HG03095 (cell line): ENCODE results near the gene FZD4.
"Not testable (repeated sequence)": the region's sequence is repeated elsewhere in the genome, so short reads cannot be mapped to it uniquely, and the experiment has no call there.

ENCODE experiments used
- ATAC-seq: cut with Tn5 transposase; IDR thresholded peaks from one replicate; pipeline ENCODE4 v1.9.1; 2021; ENCODE audit warnings: moderate library complexity; ENCODE audit not compliant: unreplicated experiment

FZD4 gene

DNA sequence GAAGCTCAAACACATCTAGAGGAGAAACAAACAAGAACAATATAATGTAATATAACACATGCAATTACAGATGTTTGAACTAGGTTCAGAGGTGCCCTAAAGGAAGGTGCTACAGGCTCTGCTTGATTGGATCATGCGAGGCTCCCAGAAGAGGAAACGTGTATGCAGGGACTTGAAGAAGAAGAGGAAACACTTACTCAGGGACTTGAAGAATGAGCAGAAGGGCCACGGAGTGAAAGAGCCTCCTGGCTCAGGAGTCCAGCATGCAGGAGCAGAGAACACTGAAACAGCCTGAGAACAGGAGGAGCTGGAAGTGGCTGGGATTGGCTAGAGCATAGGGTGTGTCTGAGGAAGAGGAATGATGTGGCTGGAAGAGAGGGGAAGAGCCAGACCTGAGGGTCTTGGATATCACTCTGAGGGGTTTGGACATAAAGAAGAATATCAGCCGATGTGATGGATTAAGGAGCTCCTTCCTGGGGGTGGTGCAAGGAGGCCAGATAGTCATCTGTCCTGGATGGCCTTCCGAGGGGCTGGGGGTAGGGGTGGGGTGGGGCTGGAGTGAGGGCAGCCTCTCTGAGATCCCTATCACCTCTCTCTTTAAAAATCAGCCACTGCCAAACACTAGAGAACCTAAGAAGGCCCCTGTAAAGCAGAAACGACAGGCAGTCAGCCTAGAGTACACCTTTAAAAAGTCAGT lies 16.8 kb downstream of the FZD4 start:
- no peak for ATAC-seq

DNA sequence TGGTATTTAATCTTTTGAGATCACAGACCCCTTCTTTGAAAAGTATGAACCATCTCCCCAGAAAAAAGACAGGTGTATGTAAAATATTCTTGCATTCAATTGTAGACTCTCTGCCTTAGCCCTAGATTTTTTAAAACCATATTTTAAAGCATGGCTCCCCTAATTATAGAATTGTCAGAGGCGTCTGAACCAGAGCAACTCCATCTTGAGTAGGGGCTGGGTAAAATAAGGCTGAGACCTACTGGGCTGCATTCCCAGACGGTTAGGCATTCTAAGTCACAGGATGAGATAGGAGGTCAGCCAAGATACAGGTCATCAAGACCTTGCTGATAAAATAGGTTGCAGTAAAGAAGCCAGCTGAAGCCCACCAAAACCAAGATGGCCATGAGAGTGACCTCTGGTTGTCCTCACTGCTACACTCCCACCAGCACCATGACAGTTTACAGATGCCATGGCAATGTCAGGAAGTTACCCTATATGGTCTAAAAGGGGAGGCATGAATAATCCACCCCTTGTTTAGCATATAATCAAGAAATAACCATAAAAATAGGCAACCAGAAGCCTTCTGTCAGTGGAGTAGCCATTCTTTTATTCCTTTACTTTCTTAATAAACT lies 17.9 kb downstream of the FZD4 start:
- ATAC-seq = not testable (repeated sequence)

DNA sequence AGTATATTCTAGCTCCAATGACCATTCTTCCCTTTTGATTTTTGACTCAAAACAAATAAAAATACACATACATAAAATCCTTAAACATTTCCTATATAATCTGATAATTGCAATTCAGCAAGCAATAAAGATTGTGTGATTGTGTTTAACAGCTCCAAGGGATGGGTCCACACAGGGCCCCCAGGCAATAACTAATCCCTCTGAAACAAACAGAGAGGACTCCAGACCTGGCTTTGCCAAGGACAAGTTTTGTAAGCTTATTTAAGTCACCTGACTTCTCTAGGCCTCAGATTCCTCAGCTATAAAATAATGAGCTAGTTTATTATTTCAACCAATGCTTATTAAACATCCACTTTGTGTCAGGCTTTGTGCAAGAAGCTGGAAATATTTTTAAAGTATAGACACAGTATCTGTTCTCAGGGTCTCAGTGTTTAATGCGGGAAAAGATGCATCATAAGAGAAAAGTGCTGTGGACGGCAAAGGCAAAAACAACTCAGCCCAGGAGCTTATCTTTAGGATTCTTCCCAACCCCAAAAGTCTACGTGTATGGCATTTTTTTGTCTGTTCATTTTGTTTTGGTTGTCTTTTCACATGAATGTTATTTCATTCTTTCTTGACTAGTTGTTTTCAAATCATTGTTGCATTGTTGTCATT lies 20.1 kb downstream of the FZD4 start:
- ATAC-seq = no peak

DNA sequence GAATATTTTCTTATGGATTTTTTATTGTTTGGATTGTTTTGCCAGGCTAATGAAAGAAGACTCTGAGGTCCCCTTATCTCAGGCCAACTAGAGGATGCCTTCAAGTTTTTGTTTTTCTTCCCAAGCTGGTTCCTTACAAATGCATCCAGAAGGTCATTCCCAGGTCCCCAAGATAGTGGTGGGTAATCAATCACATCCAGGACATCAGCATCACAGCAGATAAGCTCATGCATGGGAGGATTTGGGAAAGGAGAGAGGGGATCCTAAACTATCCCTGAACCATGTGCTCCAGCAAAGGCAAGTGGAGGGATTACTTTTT lies 20.7 kb downstream of the FZD4 start:
- no peak for ATAC-seq

DNA sequence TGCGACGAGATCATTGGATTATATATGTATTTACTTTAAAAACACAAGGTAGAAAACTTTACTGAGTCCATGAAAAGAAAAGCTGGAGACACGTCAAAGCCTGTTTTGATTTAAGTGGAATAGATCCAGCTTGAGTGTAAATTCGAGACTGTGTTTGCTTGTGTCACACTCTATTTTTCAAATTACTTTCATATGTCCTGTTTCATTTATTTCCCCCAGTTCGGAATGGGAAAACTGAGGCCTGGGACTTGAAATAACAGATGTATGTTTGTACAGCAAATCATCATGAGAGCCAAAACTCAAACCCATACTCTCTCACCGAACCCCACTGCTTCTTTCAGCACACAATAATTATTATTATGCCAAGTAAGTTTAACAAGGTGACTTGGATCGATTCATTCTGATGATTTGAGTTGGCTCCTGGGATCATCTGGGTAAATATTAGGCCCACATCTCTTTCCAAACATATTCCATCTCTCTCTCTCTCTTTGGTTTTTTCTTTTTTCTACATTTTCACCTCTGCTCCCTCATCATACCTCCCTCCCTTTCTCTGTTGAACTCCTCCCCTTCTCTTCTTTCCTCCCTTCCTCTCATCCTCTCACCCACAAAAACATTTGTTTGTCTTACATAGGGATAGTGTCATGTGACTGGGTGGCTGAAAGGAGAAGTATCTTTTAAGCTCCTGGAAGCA lies 21.2 kb downstream of the FZD4 start:
- ATAC-seq = no peak

DNA sequence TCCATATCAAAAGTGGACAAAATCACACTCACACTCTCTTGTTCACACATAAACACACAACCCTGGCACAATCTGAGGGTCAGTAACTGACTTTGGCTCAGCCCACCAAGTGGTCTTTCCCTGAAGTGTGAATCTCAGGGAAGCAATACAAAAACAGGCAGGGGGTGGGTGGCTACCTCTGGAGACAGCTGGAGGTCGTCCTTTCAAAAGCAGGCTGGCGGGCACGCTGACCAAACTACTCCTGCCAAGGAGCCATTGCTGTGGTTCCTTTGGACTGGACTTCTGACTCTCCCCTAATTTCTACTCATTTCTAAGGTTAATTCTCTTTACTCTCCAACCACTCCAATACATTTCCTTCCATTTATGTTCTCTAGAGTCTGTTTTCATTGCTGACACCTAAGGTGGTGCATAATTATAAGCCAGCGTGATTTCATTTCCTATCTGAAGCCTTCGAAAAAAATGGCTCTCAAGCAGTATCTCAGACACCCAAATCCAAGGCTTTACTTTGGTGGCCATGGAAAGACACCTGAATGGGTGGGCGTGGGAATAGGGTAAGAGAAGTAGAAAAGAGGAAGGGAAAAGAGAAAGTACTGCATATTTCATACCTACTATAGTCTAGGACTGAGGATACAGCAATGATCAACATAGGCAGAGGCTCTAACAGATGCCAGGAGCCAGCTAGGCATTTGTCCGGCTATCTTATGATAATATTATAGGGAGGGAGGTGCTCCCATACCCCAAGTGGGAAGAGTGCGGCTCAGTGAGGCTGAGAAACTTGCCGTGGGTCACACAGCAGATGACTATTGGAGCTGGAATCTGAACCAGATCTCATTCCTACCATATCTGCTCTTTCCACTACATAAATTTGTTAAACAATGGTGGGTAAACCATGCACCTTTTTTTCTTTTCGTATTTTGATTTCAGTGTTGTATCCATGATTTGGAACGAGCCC lies 22.0 kb downstream of the FZD4 start:
- ATAC-seq = no peak

DNA sequence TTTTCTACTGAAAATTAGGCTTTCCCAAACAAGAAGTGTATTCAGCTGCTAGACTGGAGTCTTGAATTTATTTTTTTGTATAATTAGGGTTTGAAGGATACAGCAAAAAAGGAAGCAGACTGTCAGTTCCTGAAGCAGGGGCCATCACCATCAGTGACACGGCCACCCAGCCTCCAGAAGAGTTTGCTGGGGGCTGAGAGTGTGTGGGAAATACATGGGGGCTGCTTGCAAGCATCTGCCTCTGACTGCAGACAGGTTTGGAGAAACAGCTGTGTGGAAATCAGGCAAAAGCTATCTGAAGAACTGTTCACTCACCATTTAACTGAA lies 23.0 kb downstream of the FZD4 start:
- ATAC-seq = no peak

DNA sequence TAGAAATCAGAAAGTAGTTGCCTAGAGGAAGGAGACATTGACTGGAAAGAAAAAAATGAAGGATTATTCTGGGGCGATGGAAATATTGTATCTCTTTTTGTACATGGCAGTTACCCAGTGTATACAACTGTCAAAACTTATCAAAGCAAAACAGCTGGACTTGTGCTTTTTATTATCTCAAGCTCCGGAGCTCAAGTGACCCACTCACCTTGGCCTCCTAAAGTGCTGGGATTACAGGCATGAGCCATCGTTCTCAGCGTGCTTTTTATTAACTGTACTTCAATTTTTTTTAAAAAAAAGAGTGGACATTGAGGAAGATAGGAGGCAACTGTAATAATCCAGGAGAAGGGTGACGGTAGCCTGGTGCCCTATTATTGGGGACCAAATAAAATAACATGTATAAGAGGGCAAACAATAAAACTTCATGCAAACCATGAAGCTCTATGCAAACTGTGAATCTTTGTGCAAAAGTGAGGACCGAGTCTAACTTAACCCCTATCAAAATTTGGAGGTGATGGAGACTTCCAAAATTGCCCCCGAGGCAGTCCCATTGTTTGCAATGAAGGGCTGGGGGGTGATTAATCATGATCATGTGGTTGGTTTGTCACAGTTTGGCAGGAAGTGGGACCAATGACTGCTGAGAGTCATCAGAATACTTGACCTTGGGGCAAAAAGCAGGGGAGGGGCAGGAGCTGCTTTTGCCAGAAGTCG lies 23.5 kb downstream of the FZD4 start:
- ATAC-seq = no peak

DNA sequence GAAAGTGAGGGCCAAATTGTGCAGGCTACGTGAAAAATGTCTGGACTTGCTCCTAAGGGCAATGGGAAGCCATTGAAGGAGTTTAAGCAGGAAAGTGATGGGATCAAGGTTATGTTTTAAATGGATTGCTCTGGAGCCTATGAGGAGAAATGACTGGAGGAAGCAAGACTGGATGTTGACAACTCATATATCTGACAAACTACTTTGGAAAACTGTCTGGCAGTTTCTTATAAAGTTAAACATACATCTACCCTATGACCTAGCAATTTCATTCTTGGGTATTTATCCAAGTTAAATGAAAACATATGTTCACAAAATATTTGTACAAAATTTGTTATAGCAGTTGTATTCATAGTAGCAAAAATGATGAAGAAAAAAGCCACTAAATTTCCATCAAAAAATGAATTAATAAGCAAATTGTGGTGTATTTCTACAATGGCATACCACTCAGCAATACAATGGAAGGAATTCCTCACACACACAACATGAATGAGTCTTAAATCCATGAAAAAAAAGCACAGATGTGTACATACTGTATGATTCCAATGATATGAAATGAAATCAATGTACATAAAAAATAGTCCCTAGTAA lies 24.1 kb downstream of the FZD4 start:
- ATAC-seq = no peak

DNA sequence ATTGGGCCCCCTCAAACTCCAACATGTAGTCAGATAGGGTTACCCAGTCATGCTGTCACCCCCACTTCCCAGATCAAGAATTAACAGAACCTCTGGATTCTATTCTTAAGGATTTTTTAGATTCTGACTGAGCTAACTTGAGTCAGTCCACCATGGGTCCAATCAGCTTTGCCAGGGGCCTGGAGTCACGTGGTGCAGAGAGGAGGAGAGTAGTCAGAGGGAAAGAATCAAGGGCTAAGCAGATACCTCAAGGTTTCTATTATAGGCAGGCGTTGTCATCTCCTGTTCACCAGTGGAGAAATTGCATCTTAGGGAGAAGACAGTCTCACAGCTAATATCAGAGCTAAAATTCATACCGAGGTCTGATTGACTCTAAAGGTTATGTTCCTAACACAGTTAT lies 28.2 kb downstream of the FZD4 start:
- ATAC-seq = no peak

DNA sequence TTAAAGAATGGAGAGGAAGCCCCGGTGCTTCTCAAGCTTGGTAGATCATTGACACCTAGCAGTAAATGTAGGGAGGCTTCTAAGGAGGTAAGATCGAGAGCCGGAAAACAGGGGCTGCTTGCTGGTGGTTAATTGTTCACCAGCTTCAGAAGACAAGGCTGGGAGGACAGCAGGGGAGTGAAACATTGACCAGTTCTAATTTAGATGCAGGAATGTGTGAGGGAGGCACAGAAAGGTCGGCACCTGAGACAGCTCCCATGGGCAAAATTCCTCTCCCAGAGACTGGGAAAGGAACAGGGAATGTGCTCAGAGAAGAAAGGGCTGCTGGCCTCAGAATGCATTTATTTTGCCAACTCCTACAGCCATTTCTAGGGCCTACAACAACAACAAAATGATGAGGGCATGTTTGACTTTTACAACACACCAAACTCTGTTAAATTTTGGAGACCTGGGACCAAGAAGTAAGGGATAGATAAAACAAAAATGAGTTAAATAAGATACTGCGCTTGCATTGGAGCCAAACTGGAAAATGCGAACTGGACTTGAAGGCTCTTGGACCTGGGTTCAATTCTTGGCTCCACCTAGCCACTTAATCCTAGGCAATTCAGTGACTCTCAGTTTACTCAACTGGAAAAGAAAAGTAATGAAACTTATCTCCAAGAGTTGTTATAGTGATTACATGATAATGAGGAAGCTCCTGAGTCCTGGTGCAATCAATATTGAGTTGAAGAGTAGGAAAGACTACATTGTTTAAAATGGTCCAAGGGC lies 31.0 kb downstream of the FZD4 start:
- ATAC-seq = no peak

DNA sequence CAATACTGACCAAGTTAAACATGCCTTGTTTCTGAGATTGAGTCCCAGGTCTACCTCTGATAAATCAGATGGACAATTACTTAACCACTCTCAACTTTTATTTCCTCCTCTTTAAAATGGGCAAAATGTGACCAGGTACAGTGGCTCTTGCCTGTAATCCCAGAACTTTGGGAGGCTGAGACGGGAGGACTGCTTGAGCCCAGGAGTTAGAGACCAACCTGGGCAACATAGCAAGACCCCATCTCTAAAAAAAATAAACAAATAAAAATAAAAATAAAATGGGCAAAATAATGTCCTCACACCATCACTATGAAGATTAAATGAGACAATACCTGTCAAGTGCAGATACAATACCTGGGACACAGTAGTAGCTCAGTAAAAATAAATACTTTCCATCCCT lies 33.0 kb downstream of the FZD4 start:
- ATAC-seq = no peak

DNA sequence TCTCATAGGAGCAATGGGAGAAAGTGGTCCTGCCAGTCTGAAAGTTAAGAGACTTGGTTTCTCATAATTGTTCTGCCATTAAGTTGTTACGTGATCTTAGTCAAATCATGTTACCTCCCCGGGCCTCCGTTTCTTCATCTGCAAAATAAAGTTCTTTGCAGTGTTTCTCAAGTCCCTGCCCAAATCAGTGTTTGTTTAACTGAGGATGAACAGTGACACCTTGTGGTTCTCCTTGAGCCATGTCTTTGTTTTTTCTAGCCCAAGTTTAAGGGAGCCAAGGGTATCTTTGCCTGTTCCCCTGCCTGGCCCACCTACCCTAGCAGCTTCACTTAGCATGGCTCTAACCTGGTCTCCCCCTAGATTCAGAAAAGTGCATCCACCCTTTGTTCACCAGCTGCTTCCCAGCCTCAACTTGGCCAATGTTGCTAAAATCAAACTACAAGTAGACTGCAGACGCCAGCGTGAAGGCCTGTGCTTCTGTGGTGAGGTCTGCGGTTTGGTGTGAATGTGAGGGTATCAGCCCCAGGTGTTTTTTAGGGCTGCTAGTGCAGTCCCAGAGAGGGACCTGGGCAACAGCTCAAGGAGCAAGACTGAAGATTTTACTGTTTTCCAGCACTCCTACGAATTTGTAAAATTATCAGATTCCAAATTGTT lies 35.5 kb downstream of the FZD4 start:
- ATAC-seq = no peak

DNA sequence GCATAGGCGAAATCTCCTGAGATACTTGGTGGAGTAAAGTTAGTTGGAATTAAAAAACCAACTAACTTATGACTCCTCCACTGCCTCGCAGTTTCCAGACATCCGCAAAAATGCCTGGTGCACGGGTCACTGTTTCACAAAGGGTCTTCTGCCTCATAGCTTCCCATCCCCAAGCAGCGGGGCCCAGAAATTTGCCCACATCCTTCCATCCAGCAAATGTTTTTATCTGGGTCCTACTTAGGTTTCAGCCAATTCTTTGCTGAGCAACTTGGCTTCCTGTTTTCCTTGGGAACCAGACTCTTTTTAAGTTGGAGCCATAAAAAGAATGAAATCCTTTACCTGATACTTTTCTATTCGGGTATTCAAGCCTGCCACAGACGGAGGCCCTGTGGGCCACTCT lies 36.2 kb downstream of the FZD4 start:
- ATAC-seq = no peak

DNA sequence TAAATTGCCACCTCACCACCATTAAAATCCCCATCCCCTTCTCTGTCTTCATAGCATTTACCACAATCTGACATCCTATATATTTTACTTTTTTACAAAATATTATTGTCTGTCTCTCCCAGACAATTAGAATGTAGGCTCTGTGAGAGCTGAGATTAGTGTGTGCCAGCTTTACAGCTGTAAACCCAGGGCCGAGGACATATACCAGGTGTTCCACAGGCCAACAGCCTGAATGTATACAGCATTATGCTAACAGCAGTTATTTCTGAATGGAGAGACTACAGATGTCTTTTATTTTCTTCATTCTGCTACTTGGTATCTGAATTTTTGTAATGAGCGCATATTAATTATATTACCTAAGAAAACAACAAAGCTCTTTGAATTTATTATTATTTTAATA lies 36.7 kb downstream of the FZD4 start:
- no peak for ATAC-seq

DNA sequence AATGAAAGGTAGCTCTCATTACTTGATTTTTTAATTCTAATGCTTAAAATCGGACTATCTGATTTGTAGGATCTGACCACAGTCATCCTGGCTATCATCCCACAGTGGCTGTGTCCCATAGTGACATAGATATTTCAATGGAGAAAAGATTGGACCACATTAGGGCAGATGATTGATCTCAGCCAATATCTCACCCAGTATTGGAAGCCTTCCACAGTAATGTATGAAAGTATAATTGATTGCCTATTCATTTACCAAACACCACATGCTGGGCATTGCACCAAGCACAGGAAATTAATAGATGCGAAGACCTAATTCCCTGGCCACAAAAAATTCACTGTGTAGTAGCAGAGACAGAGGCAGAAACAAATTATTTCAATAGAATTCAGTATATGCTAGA lies 37.6 kb downstream of the FZD4 start:
- no peak for ATAC-seq

DNA sequence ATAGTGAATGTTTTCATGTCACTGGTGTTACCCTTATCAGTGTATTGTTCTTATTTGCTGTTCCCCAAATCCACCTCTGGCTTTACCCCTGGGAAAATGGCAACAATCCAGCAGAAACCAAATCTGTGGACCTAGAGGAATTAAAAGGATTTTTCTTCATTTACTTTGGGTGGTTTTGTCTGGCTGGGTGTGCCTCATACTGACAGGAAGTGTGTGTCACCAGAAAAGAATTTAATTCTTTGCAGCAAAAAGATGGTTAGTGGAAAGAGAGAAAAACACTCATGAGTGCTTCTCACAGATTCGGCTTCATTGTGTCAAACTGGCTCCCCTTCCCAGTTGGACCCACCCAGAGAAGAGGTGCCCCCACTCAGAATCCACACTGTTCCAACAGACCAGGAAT lies 38.9 kb downstream of the FZD4 start:
- no peak for ATAC-seq

DNA sequence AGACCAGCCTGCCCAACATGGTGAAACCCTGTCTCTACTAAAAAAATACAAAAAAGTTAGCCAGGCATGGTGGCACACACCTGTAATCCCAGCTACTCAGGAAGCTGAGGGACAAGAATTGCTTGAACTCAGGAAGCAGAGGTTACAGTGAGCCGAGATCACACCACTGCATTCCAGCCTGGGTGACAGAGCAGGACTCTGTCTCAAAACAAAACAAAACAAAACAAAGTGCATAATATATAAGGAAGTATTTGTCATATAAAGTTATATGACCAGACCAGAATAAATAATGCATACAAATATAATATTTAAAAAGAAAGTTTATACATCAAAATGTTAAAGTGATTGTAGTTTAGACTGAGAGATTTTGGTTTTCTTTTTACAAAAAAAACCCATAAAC lies 39.3 kb downstream of the FZD4 start:
- ATAC-seq = not testable (repeated sequence)
